Ishikawa (cell line): Measurements from ENCODE around the gene CEP131.

ENCODE experiments used
- CEBPB ChIP-seq: IDR thresholded peaks from 2 replicates; pipeline ENCODE4 v1.6.1; 2012
- CREB1 ChIP-seq: IDR thresholded peaks from 2 replicates; pipeline ENCODE4 v1.6.1; 2012; ENCODE audit warnings: low read depth
- EGR1 ChIP-seq: IDR thresholded peaks from 2 replicates; pipeline ENCODE4 v1.6.1; 2012
- EP300 ChIP-seq: IDR thresholded peaks from 2 replicates; pipeline ENCODE4 v1.6.1; 2012; ENCODE audit warnings: borderline replicate concordance
- FOXM1 ChIP-seq: IDR thresholded peaks from 2 replicates; pipeline ENCODE4 v1.6.1; 2012; ENCODE audit warnings: low read depth, borderline replicate concordance
- NFIC ChIP-seq: IDR thresholded peaks from 2 replicates; pipeline ENCODE4 v1.6.1; 2012
- RAD21 ChIP-seq: IDR thresholded peaks from 2 replicates; pipeline ENCODE4 v1.6.1; 2012; ENCODE audit warnings: low read depth
- REST ChIP-seq: IDR thresholded peaks from 2 replicates; pipeline ENCODE4 v1.6.1; 2012; ENCODE audit warnings: low read depth, mild to moderate bottlenecking
- TAF1 ChIP-seq: IDR thresholded peaks from 2 replicates; pipeline ENCODE4 v1.6.1; 2012; ENCODE audit warnings: low read depth, mild to moderate bottlenecking
- TCF12 ChIP-seq: IDR thresholded peaks from 2 replicates; pipeline ENCODE4 v1.6.1; 2012; ENCODE audit warnings: low read depth
- TEAD4 ChIP-seq: IDR thresholded peaks from 2 replicates; pipeline ENCODE4 v1.6.1; 2012
- YY1 ChIP-seq: IDR thresholded peaks from 2 replicates; pipeline ENCODE4 v1.6.1; 2012; ENCODE audit warnings: low read depth
- ZBTB7A ChIP-seq: IDR thresholded peaks from 2 replicates; pipeline ENCODE4 v1.6.1; 2012; ENCODE audit warnings: low read depth
- TF ChIP-seq, protein P1 (sequence below): IDR thresholded peaks from 2 replicates; pipeline ENCODE4 v1.6.1; 2012
- TF ChIP-seq, protein P2 (sequence below): IDR thresholded peaks from 2 replicates; pipeline ENCODE4 v1.6.1; 2012

Gene CEP131

DNA sequence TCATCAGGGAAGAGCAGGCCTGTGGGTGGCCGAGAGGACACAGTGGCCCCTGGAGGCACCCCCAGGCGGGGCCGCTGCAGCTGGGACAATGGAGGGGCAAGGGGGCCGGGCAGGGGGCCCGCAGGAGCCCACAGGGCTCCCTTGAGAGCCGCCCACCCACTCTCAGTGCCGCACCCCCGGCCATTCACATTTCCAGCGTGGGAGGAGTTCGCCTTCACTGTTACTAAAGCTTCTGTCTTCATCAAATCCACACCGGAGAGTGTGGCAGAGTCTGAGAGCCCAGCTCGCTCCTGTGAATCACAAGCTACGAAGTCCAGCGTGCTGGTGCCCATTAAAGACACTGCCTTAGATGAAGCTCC is 78.4 kb downstream of the CEP131 start:
- no peak for TF ChIP-seq YY1
- TF ChIP-seq RAD21, result no peak
- no peak for TF ChIP-seq EP300
- no peak for TF ChIP-seq ZBTB7A
- no peak for TF ChIP-seq TAF1
- no peak for TF ChIP-seq REST
- TF ChIP-seq NFIC, result no peak
- no peak for TF ChIP-seq TEAD4
- no peak for TF ChIP-seq CREB1
- TF ChIP-seq EGR1, result no peak
- no peak for TF ChIP-seq FOXM1

DNA sequence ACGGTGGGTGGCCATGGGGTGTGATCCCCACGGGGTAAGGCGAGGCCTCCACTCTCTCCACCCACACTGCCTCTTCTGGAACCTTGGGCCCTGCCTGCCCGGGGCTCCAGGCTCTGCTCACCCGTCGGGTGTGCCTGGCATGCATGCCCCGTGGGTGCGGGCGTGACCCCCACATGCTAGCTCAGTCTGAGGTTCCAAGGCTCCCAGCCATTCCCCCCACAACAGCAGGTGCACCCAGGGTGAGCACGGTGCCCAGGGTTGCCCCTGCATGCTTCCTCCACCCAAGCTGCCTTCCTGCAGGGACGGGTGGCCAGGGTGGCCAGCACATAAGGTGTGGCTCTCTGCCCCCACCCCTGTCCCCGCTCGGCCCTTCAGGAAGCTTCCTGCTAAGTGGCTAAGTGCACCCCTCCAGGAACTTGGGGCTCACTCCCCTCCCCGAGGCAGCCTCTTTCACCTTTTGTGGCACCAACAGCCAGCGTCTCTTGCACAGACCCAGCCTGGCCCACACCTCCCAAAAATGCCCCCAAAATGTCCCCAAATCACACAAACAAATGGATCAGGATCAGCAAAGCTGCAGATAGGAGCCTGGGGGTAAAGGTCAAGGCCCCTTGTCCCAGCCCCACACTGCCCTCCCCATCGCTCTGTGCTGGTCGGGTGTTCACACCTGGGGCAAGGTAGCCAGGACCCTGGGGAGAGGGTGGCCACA is 78.9 kb downstream of the CEP131 start:
- TF ChIP-seq YY1, result no peak
- TF ChIP-seq TAF1, result no peak
- TF ChIP-seq CEBPB, result no peak
- TF ChIP-seq ZBTB7A, result no peak
- no peak for TF ChIP-seq FOXM1
- no peak for TF ChIP-seq TCF12
- no peak for TF ChIP-seq EP300
- no peak for TF ChIP-seq REST
- TF ChIP-seq, protein P1, sequence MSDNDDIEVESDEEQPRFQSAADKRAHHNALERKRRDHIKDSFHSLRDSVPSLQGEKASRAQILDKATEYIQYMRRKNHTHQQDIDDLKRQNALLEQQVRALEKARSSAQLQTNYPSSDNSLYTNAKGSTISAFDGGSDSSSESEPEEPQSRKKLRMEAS, result no peak

- TF ChIP-seq REST, result no peak
- TF ChIP-seq, protein P1, result 0 out of 2 replicates have a peak, but pooled peaks have one; percentile 2
- TF ChIP-seq CEBPB, result no peak
- TF ChIP-seq RAD21, result no peak
- no peak for TF ChIP-seq TEAD4
- TF ChIP-seq, protein P2, sequence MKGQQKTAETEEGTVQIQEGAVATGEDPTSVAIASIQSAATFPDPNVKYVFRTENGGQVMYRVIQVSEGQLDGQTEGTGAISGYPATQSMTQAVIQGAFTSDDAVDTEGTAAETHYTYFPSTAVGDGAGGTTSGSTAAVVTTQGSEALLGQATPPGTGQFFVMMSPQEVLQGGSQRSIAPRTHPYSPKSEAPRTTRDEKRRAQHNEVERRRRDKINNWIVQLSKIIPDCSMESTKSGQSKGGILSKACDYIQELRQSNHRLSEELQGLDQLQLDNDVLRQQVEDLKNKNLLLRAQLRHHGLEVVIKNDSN, result peak; percentile 10; the same call in 1 of the 2 replicates
- no peak for TF ChIP-seq TCF12
These were observed 79.6 kb downstream of the CEP131 start for GRCh38 chr17:81143200-81143527.

- peak; percentile 65 for TF ChIP-seq RAD21
- TF ChIP-seq NFIC, result peak; percentile 90
- 0 out of 2 replicates have a peak, but pooled peaks have one; percentile 15 for TF ChIP-seq ZBTB7A
- TF ChIP-seq CEBPB, result no peak
- TF ChIP-seq YY1, result no peak
- no peak for TF ChIP-seq TCF12
- TF ChIP-seq, protein P2, result no peak
- no peak for TF ChIP-seq TEAD4
- no peak for TF ChIP-seq TAF1
- TF ChIP-seq, protein P1, result peak; percentile 14; the same call in 1 of the 2 replicates
These were observed 80.2 kb downstream of the CEP131 start for GRCh38 chr17:81142301-81143199.
